Neuronal stem cell (in vitro differentiated cells): ENCODE data around the gene HSD3B7.

Experiments used
- DNase-seq: peaks from one replicate; pipeline ENCODE4 v3.0.0-alpha.2; 2013; ENCODE audit warnings: low spot score
- H2AFZ ChIP-seq: one replicate; pipeline ENCODE4 v1.6.1; 2013; ENCODE audit warnings: mild to moderate bottlenecking, low read length, inconsistent platforms
- H2AK5ac ChIP-seq: 2 replicates; pipeline ENCODE4 v1.6.1; 2013; ENCODE audit warnings: low read depth, mild to moderate bottlenecking, inconsistent platforms, low read length, moderate library complexity, mixed read lengths
- H2BK120ac ChIP-seq: 2 replicates; pipeline ENCODE4 v1.6.1; 2013; ENCODE audit warnings: low read depth, mild to moderate bottlenecking, inconsistent platforms, low read length, moderate library complexity, mixed read lengths
- H2BK12ac ChIP-seq: one replicate; pipeline ENCODE4 v1.6.1; 2013; ENCODE audit warnings: low read length, inconsistent platforms
- H2BK15ac ChIP-seq: 2 replicates; pipeline ENCODE4 v1.6.1; 2013; ENCODE audit warnings: mild to moderate bottlenecking, low read length, inconsistent platforms, mixed read lengths
- H2BK5ac ChIP-seq: one replicate; pipeline ENCODE4 v1.6.1; 2013; ENCODE audit warnings: inconsistent platforms, mild to moderate bottlenecking, low read length, moderate library complexity
- H3K14ac ChIP-seq: one replicate; pipeline ENCODE4 v1.6.1; 2013; ENCODE audit warnings: low read length, inconsistent platforms
- H3K18ac ChIP-seq: 2 replicates; pipeline ENCODE4 v1.6.1; 2013; ENCODE audit warnings: low read length, inconsistent platforms
- H3K23ac ChIP-seq: 2 replicates; pipeline ENCODE4 v1.6.1; 2013; ENCODE audit warnings: low read depth, mild to moderate bottlenecking, mixed read lengths, low read length, inconsistent platforms; ENCODE audit not compliant: poor library complexity
- H3K27ac ChIP-seq: replicated peaks from 3 replicates; pipeline ENCODE4 v1.5.1; 2013; ENCODE audit warnings: low read length, inconsistent platforms
- H3K27me3 ChIP-seq, 3 experiments: 2 replicates each; pipeline ENCODE4 v1.6.1; 2013; ENCODE audit warnings: low read length in 3 of 3, mild to moderate bottlenecking in 2 of 3, inconsistent platforms in 1 of 3, low read depth in 1 of 3, mixed read lengths in 1 of 3, moderate library complexity in 1 of 3; ENCODE audit not compliant: control insufficient read depth in 3 of 3, insufficient read depth in 3 of 3
- H3K36me3 ChIP-seq, 2 donors: replicated peaks in 1 of 2; 2 replicates each; pipeline ENCODE4 v1.6.1; 2013; ENCODE audit warnings: low read length in 2 of 2; ENCODE audit not compliant: control insufficient read depth in 2 of 2, insufficient read depth in 2 of 2
- H3K4ac ChIP-seq: 2 replicates; pipeline ENCODE4 v1.6.1; 2013; ENCODE audit warnings: inconsistent platforms, mild to moderate bottlenecking, low read length, moderate library complexity
- H3K4me1 ChIP-seq, 2 donors: 1 replicate in 1 of 2; 2 replicates in 1 of 2; pipeline ENCODE4 v1.6.1; 2013; ENCODE audit warnings: low read length in 2 of 2, low read depth in 1 of 2; ENCODE audit not compliant: control insufficient read depth in 2 of 2, insufficient read depth in 1 of 2
- H3K4me2 ChIP-seq: one replicate; pipeline ENCODE4 v1.6.1; 2013; ENCODE audit warnings: mild to moderate bottlenecking, low read length, inconsistent platforms; ENCODE audit not compliant: insufficient read depth, poor library complexity, severe bottlenecking
- H3K4me3 ChIP-seq, 2 donors: 2 replicates each; pipeline ENCODE4 v1.5.1; 2013; ENCODE audit warnings: low read length in 2 of 2, mild to moderate bottlenecking in 2 of 2, inconsistent platforms in 1 of 2, moderate library complexity in 1 of 2
- H3K79me1 ChIP-seq: one replicate; pipeline ENCODE4 v1.6.1; 2013; ENCODE audit warnings: low read depth, mild to moderate bottlenecking, inconsistent platforms, low read length, moderate library complexity
- H3K9ac ChIP-seq: one replicate; pipeline ENCODE4 v1.6.1; 2013; ENCODE audit warnings: mild to moderate bottlenecking, low read depth, low read length, inconsistent platforms; ENCODE audit not compliant: poor library complexity
- H3K9me3 ChIP-seq, 2 donors: replicated peaks in 1 of 2; 2 replicates each; pipeline versions ENCODE3 to v1.6.1; 2013; ENCODE audit warnings: low read length in 2 of 2, mild to moderate bottlenecking in 2 of 2, inconsistent platforms in 1 of 2, low read depth in 1 of 2, mixed read lengths in 1 of 2, moderate library complexity in 1 of 2; ENCODE audit not compliant: control insufficient read depth in 2 of 2, insufficient read depth in 1 of 2
- H4K8ac ChIP-seq: one replicate; pipeline ENCODE4 v1.6.1; 2013; ENCODE audit warnings: low read depth, mild to moderate bottlenecking, inconsistent platforms, low read length, moderate library complexity
- H4K91ac ChIP-seq: one replicate; pipeline ENCODE4 v1.6.1; 2013; ENCODE audit warnings: low read length, low read depth, mild to moderate bottlenecking, inconsistent platforms; ENCODE audit not compliant: poor library complexity
- WGBS, 2 donors: extraction: QIAGEN DNeasy Blood & Tissue Kit; methylation state at CpG; one replicate each; pipeline ENCODE4 v1.1.7; 2013; ENCODE audit warnings: missing lambda C conversion rate in 2 of 2, mixed read lengths in 1 of 2; ENCODE audit not compliant: insufficient read length in 2 of 2, insufficient replicate concordance in 1 of 2; ENCODE audit errors: extremely low coverage in 2 of 2; 5-methylcytosine and 5-hydroxymethylcytosine counted together

The HSD3B7 gene

DNA sequence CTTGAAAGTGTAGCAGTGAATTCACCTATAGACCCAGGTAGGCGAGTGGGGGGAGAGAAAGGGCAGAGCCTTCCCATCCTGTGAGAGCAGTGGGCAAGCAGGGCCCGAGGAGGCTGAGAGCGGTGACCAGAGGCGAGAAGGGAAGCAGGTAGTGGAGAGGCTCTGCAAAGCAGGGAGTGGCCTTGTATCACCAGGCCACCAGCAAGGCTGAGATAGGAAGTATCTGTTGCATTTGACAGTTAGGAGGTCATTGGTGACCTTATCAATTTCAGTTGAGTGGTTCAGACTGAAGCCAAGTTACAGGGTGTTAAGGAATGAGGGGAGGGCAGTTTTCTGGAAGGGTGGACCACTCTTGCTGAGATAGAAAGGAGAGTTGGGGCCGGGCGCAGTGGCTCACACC, 10.7 kb upstream of the HSD3B7 start:
- no peak overlapping the region for H3K9ac ChIP-seq
- no peak overlapping the region for H4K8ac ChIP-seq
- no peak overlapping the region for H2AFZ ChIP-seq
- no peak overlapping the region for H3K4me3 ChIP-seq
- no peak overlapping the region for H2BK5ac ChIP-seq
- no peaks in the 10 kb centered on the region for H3K9me3 ChIP-seq
- no peak overlapping the region for H3K23ac ChIP-seq
- H3K4ac ChIP-seq = no peak overlapping the region
- H3K14ac ChIP-seq = no peak overlapping the region
- no peak overlapping the region for H3K27ac ChIP-seq
- peaks cover 69 to 94% of the 10 kb centered on the region in 2 donors for H3K36me3 ChIP-seq
- H3K4me1 ChIP-seq = no peaks in the 10 kb centered on the region
- H2BK15ac ChIP-seq = no peak overlapping the region
- H2AK5ac ChIP-seq = no peak overlapping the region
- H2BK120ac ChIP-seq = no peak overlapping the region
- H3K18ac ChIP-seq = no peak overlapping the region
- H2BK12ac ChIP-seq = no peak overlapping the region
- no peak for DNase-seq
- H3K4me2 ChIP-seq = no peak overlapping the region
- H3K27me3 ChIP-seq = no peaks in the 10 kb centered on the region
- WGBS, 2 donors = no CpG with 5 or more reads among the region's 6 CpGs
- peaks cover 3% of the 10 kb centered on the region for H3K79me1 ChIP-seq
- H4K91ac ChIP-seq = no peak overlapping the region

DNA sequence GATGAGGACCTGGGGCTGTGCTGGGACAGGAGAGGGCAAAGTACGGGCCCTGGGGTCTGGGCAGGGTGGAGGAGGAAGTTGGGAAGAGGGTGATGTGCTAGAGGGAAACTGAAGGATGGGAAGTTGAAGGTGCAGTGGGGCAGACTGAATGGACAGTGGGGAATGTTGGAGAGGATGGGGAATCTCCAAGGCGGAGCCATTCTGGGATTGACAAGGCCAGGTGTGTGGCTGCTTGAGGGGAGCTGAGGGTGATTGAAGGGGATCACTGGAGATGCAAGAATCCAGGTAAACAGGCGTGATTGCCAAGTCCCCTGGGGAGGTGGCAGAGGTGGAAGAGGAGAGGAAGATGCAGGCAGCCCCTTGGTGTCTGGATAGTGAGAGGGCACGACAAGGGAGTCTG, 8.5 kb upstream of the HSD3B7 start:
- H2BK5ac ChIP-seq = no peak overlapping the region
- H2AFZ ChIP-seq = no peak overlapping the region
- H4K8ac ChIP-seq = no peak overlapping the region
- H3K36me3 ChIP-seq = peaks cover 71 to 94% of the 10 kb centered on the region in 2 donors
- no peak overlapping the region for H3K9ac ChIP-seq
- no peak overlapping the region for H2BK120ac ChIP-seq
- H4K91ac ChIP-seq = no peak overlapping the region
- no CpG with 5 or more reads among the region's 4 CpGs for WGBS, 2 donors
- no peak overlapping the region for H2BK12ac ChIP-seq
- no peak overlapping the region for H3K4ac ChIP-seq
- H3K79me1 ChIP-seq = peaks cover 3% of the 10 kb centered on the region
- H3K4me1 ChIP-seq = no peaks in the 10 kb centered on the region
- H2AK5ac ChIP-seq = no peak overlapping the region
- DNase-seq = no peak
- no peak overlapping the region for H3K18ac ChIP-seq
- no peak overlapping the region for H3K27ac ChIP-seq
- H3K4me2 ChIP-seq = no peak overlapping the region
- no peaks in the 10 kb centered on the region for H3K27me3 ChIP-seq
- H2BK15ac ChIP-seq = no peak overlapping the region
- H3K4me3 ChIP-seq = no peak overlapping the region
- no peak overlapping the region for H3K23ac ChIP-seq
- no peak overlapping the region for H3K14ac ChIP-seq
- H3K9me3 ChIP-seq = no peaks in the 10 kb centered on the region

- no peak overlapping the region for H2BK5ac ChIP-seq
- no peaks in the 10 kb centered on the region for H3K9me3 ChIP-seq
- no peak overlapping the region for H2BK120ac ChIP-seq
- no peak overlapping the region for H2AK5ac ChIP-seq
- no peak overlapping the region for H2AFZ ChIP-seq
- H3K79me1 ChIP-seq = peaks cover 3% of the 10 kb centered on the region
- no CpG with 5 or more reads among the region's 17 CpGs for WGBS, 2 donors
- no peaks in the 10 kb centered on the region for H3K27me3 ChIP-seq
- no peak overlapping the region for H3K14ac ChIP-seq
- no peak overlapping the region for H3K9ac ChIP-seq
- H3K4me3 ChIP-seq = no peak overlapping the region
- peaks cover 69 to 91% of the 10 kb centered on the region in 2 donors for H3K36me3 ChIP-seq
- no peak overlapping the region for H3K27ac ChIP-seq
- H4K91ac ChIP-seq = no peak overlapping the region
- no peak overlapping the region for H2BK12ac ChIP-seq
- H3K4me1 ChIP-seq = no peaks in the 10 kb centered on the region
- no peak overlapping the region for H3K4ac ChIP-seq
- no peak overlapping the region for H3K4me2 ChIP-seq
- H3K23ac ChIP-seq = no peak overlapping the region
- no peak overlapping the region for H2BK15ac ChIP-seq
- no peak for DNase-seq
- H4K8ac ChIP-seq = no peak overlapping the region
- no peak overlapping the region for H3K18ac ChIP-seq
These were observed 7.5 kb upstream of the HSD3B7 start for GRCh38 chr16:30977502-30977901.

DNA sequence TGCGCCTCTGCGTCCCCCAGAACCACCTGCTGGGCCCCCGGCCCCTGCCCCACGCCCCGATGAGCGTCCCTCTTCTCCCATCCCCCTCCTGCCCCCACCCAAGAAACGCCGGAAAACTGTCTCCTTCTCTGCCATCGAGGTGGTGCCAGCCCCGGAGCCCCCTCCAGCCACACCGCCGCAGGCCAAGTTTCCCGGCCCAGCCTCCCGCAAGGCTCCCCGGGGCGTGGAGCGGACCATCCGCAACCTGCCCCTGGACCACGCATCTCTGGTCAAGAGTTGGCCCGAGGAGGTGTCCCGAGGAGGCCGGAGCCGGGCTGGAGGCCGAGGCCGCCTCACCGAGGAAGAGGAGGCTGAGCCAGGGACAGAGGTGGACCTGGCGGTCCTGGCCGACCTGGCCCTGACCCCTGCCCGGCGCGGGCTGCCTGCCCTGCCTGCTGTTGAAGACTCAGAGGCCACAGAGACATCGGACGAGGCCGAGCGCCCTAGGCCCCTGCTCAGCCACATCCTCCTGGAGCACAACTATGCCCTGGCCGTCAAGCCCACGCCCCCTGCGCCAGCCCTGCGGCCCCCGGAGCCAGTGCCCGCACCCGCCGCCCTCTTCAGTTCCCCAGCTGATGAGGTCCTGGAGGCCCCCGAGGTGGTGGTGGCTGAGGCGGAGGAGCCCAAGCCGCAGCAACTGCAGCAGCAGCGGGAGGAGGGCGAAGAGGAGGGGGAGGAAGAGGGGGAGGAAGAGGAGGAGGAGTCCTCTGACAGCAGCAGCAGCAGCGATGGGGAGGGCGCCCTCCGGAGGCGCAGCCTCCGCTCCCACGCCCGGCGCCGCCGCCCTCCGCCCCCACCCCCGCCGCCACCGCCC, 5.6 kb upstream of the HSD3B7 start:
- Histone ChIP-seq H3K4me3 (no peak overlapping the region), H3K9ac (no peak overlapping the region), H3K9me3 (no peaks in the 10 kb centered on the region), H3K4ac (no peak overlapping the region), H3K4me1 (no peaks in the 10 kb centered on the region), H4K91ac (no peak overlapping the region), H3K18ac (no peak overlapping the region), H2BK120ac (no peak overlapping the region), H2BK5ac (no peak overlapping the region), H3K27ac (no peak overlapping the region), H3K23ac (no peak overlapping the region), H4K8ac (no peak overlapping the region), H2BK15ac (no peak overlapping the region), H2AFZ (no peak overlapping the region), H3K14ac (peak overlapping the region; percentile 38), H2BK12ac (no peak overlapping the region), H3K27me3 (no peaks in the 10 kb centered on the region), H3K36me3 (peaks cover 60 to 91% of the 10 kb centered on the region in 2 donors), H2AK5ac (no peak overlapping the region), H3K4me2 (no peak overlapping the region), H3K79me1 (peaks cover 5% of the 10 kb centered on the region)
- no CpG with 5 or more reads among the region's 62 CpGs for WGBS, 2 donors
- no peak for DNase-seq
